NCI-H510A (cell line): ENCODE results near the gene PRRX1.

Experiments
- DNase-seq: peaks from one replicate; lab custom pipeline; 2025; lab: John Stamatoyannopoulos, UW

The PRRX1 gene

GRCh38 chr1:170723518-170723917 lies 59.6 kb downstream of the PRRX1 start:
- DNase-seq, result no peak

- no peak for DNase-seq
Observed at GRCh38 chr1:170725326-170725725, 61.4 kb downstream of the PRRX1 start.

GRCh38 chr1:170727963-170728362 lies 64.0 kb downstream of the PRRX1 start:
- no peak for DNase-seq

GRCh38 chr1:170729225-170730002 lies 65.5 kb downstream of the PRRX1 start:
- no peak for DNase-seq

GRCh38 chr1:170730014-170730413 lies 66.1 kb downstream of the PRRX1 start:
- DNase-seq, result no peak

GRCh38 chr1:170730438-170730837 lies 66.5 kb downstream of the PRRX1 start:
- no peak for DNase-seq

- DNase-seq, result no peak
Observed at GRCh38 chr1:170731566-170732251, 67.8 kb downstream of the PRRX1 start.

GRCh38 chr1:170732252-170732588 lies 68.3 kb downstream of the PRRX1 start:
- no peak for DNase-seq

- DNase-seq, result no peak
Observed at GRCh38 chr1:170734412-170735175, 70.7 kb downstream of the PRRX1 start.

GRCh38 chr1:170735366-170736263 lies 71.7 kb downstream of the PRRX1 start:
- no peak for DNase-seq

- no peak for DNase-seq
Observed at GRCh38 chr1:170739803-170740202, 75.9 kb downstream of the PRRX1 start.

GRCh38 chr1:170741678-170742077 lies 77.7 kb downstream of the PRRX1 start:
- no peak for DNase-seq

- no peak for DNase-seq
Observed at GRCh38 chr1:170742600-170742999, 78.7 kb downstream of the PRRX1 start.

GRCh38 chr1:170743083-170743482 lies 79.2 kb downstream of the PRRX1 start:
- DNase-seq, result no peak

- DNase-seq, result no peak
Observed at GRCh38 chr1:170749549-170749948, 85.6 kb downstream of the PRRX1 start.

GRCh38 chr1:170749959-170750358 lies 86.0 kb downstream of the PRRX1 start:
- DNase-seq, result no peak

GRCh38 chr1:170755795-170756194 lies 91.9 kb downstream of the PRRX1 start:
- no peak for DNase-seq

- DNase-seq, result no peak
Observed at GRCh38 chr1:170758992-170759391, 95.1 kb downstream of the PRRX1 start.

- DNase-seq, result no peak
Observed at GRCh38 chr1:170765279-170765678, 101.3 kb downstream of the PRRX1 start.

- DNase-seq, result no peak
Observed at GRCh38 chr1:170765712-170766330, 101.9 kb downstream of the PRRX1 start.

- no peak for DNase-seq
Observed at GRCh38 chr1:170768929-170769328, 105.0 kb downstream of the PRRX1 start.
